GM19467 (cell line): ENCODE results near the gene CCL19.
"Not testable (repeated sequence)": the region's sequence is repeated elsewhere in the genome, so short reads cannot be mapped to it uniquely, and the experiment has no call there.

ENCODE experiments used
- ATAC-seq: cut with Tn5 transposase; IDR thresholded peaks from one replicate; pipeline ENCODE4 v1.9.1; 2021; ENCODE audit warnings: mild to moderate bottlenecking, moderate library complexity; ENCODE audit not compliant: unreplicated experiment

CCL19 gene

DNA sequence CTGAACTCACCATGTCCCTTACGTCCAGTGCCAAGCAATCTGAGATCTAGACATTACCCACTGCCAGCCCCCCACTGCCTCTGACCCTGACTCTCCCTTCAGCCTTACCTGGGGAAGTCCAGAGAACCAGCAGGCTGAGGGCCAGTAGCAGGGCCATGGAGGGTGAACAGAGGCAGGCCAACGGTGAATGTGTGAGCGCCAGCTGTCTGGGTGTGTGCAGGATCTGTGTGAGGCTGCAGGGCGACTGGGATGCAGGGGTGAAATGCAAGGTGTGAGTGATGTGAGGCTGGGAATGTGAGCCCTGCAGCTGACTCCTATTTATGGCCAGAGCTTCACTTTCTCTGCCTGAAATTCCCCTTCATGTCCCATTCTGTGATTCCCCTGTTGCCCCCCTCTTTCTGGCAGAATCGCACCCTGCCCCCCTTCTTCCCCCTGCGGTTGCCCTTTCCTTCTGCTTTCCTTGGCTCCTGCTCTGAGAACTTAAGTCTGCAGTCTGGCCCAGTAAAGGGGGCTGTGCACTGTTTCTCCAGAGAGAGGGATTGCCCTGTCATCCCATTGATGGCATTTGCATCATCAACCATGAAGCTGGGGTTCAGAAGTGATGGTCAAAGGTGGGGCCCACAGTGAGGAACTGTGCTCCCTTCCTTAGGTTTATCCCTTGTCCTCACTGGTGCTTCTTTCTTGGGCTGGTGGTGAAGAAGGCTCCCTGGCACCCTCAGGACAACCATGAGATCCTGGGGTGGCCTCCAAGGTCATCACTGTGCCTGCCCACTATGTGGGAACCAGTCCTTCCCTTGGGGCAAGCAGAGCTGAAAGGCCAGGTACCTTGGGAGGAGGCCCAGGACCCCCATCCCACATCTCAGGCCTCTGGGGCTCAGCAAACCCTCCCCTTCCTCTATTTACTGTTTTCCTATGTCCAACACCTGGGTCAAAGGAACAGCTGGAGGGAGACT is at the start of gene CCL19:
Gene CCL19 (minus strand): TSS at position 294 of the 953 bp plus-strand sequence. CDS start 137 bp downstream, at position 157.
- ATAC-seq: no peak

DNA sequence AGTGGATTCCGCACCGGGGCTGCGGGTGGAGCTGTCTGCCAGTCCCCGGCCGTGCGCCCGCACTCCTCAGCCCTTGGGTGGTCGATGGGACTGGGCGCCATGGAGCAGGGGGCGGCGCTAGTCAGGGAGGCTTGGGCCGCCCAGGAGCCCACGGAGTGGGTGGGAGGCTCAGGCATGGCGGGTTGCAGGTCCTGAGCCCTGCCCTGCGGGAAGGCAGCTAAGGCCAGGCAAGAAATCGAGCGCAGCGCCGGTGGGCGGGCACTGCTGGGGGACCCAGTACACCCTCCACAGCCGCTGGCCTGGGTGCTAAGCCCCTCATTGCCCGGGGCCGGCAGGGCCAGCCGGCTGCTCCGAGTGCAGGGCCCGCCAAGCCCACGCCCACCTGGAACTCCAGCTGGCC is 49.1 kb upstream of the CCL19 start:
- not testable (repeated sequence) for ATAC-seq

GRCh38 chr9:34737677-34738260 is 46.7 kb upstream of the CCL19 start:
- ATAC-seq: no peak

DNA sequence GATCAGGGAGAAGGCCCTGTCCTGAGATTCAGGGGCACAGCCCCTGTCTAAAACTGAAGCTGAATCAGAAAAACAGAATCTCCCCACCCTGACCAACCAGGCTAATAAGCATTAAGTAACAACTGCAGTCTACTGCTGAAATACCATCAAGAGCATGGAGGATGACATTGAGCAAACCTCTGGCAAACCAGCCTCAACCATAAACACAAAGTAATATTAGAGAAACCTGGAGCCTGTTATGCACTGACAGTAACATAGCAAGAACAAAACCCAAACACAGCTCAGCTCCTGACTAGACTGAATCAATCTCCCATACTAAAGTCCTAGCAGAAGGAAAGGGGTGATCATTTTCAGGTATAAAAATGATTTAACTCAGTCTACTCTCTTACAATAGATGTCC is 43.6 kb upstream of the CCL19 start:
- no peak for ATAC-seq

- ATAC-seq: no peak
Observed at GRCh38 chr9:34732886-34733285, 41.8 kb upstream of the CCL19 start.

DNA sequence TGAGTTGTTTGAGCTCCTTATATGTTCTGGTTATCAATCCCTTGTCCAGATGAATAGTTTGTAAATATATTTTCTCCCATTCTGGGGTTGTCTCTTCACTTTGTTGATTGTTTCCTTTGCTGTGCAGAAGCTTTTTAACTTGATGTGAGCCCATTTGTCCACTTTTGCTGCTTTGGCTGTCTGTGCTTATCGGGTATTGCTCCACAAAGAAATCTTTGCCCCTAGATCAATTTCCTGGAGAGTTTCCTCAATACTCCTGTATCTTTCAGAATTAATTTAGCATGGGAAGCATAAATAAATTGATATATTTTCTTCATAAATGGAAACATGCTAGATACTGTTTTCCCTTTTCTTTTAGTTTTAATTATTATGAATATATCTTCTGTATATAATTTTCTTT is 41.4 kb upstream of the CCL19 start:
- ATAC-seq: no peak

GRCh38 chr9:34723141-34723540 is 32.1 kb upstream of the CCL19 start:
- no peak for ATAC-seq

GRCh38 chr9:34719769-34720025 is 28.6 kb upstream of the CCL19 start:
- ATAC-seq: not testable (repeated sequence)

DNA sequence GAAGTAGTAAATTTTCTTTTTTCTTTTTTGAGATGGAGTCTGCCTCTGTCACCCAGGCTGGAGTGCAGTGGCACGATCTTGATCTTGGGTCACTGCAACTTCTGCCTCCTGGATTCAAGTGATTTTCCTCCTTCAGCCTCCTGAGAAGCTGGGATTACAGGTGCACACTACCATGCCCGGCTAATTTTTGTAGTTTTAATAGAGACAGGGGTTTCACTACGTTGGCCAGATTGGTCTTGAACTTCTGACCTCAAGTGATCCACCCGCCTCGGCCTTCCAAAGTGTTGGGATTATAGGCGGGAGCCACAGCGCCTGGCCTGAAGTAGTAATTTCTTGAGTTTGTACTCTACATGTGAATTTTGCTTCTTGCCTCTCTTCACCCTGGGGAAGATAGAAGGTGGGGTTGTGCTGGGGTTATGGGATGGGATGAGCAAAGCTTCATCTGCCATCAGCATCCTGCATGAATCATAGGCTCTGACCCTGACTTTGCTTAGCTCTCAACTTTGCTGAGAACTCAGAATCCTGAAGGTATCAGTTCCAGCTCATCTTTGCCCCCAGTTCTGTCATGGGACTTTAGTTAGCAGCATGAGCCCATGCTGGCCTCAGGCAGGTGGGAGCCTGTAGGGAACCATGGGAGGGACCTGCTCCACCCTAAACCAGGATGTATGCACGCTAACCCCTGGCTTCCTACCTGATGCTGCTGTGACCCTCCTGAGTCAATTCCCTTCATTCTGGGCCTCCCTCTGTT is 28.1 kb upstream of the CCL19 start:
- no peak for ATAC-seq

DNA sequence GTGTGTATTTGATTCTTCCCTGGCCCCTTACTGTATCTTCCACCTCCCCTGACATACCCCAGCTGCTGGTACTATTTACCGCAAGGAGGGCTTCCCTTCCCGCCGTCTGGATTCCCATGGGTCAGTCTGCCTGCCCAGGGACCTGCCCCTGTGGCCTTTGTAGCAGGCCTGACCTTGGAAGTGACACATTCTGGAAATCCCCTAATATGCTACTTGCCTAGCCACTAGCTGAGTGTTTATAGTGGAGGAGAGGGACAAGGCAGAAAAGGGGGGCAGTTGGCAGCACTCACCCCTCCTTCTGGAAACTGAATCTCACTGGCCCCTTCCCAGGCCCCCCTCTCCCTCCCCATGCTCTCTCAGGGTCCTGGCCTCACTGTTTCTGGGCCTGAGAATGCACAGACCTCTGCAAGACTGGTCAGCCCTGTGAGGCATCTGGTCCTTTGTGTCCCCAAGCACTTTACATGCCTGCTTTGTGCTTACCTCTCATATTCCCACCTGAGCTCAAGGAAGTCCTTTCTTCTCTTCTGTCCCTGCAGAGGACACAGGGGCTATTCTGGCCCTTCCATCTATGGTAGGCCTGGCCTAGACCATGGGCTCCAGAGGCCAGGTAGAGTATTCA is 27.0 kb upstream of the CCL19 start:
- no peak for ATAC-seq

- ATAC-seq: no peak
Observed at GRCh38 chr9:34716711-34717110, 25.6 kb upstream of the CCL19 start.

DNA sequence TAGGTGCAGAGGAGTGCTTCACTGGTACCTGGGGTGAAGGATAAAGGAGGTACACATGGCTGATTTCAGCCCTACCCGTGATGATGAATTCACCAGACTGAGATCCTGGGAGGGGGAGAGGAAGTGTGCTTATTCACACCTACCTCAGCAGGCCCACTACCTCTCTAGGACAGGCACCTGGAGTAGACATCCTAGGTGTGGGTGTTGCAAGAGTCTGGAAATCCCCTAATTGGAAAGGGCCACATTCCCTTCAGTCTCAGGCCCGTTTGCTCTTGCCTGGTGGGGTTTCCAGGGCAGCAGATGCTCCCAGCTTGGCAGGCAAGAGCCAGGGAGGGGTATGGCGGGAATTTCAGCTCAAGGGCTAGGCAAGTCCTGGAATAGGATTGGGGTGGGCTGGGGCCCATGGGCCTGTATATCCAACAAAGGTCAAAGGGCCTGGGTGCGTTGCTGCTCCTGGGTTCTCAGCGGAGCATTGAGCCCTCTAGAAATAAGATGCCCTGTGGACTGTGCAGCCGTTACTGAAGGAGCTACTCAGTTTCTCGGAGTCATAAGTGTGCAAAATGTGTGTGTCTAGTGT is 24.7 kb upstream of the CCL19 start:
- no peak for ATAC-seq

DNA sequence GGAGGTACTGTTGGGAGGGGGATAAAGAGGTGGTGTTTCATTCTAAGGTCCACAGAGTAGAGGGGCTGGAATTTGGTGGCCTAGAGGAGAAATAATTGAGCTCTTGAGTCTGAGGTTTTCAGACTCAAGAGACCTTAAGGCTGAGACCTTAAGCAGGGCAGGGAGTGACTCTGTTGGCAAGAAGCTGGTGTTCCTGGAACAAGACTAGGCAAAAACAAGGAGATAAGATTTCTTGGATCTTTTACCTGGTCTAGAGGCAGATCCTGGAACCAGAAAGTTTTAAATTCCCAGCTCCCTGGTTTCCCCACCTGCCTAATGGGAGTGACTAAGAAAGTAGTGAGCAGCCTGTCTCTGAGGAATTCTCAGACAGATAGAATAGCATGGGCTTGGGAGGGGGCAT is 22.9 kb upstream of the CCL19 start:
- no peak for ATAC-seq

GRCh38 chr9:34712140-34712539 is 21.1 kb upstream of the CCL19 start:
- ATAC-seq: no peak

- no peak for ATAC-seq
Observed at GRCh38 chr9:34710023-34710422, 18.9 kb upstream of the CCL19 start, which contains the start of gene CCL21. Gene CCL21 (minus strand): TSS chr9:34710136. CDS start chr9:34710066, 70 bp downstream.

DNA sequence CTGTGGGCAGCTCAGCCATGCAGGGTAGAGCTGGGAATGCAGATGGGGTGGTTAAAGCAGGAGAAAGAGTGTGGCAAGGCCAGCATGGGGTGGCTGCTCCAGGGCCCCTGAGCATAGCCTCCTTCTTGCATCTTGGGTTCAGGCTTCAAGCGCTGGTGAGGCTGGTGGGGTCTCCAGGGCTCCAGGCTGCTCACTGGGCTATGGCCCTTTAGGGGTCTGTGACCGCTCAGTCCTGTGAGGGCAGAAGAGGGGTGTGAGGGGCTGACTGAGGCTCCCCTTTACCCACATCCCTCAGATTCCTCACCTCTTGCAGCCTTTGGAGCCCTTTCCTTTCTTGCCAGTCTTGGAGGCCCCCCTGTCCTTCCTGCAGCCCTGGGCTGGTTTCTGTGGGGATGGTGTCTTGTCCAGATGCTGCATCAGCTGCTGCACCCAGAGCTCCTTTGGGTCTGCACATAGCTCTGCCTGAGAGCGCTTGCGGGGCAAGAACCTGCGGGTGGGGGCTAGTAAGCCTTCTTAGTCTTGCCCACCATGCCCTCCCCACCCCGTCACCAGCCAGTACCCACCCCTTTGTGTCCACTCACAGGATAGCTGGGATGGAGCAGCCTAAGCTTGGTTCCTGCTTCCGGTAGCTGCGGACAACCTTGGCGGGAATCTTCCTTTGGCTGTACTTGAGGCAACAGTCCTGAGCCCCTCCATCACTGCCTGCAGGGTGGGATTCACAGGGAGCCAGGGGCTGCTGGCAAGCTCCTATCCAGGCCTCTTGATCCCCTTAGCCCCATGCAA is 18.3 kb upstream of the CCL19 start:
- ATAC-seq: no peak

DNA sequence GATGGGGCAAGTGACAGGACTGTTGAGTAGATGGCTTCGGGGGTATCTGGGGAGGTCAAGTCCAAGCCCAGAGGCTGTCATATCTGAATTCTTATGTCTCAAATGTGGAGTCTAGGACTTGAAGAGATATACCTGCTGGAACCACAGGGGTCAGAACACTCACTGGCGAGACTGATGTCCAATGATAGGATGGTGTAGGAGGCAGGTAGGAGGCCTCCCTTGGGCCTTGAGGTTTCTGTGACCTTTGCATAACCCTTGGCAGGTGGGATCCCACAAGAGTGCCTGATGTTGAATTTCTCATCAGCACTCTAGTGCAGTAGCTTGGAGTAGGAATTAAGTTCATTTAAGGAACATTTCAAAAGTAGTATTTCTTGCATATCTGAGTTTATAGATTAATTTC is 16.1 kb upstream of the CCL19 start:
- no peak for ATAC-seq

DNA sequence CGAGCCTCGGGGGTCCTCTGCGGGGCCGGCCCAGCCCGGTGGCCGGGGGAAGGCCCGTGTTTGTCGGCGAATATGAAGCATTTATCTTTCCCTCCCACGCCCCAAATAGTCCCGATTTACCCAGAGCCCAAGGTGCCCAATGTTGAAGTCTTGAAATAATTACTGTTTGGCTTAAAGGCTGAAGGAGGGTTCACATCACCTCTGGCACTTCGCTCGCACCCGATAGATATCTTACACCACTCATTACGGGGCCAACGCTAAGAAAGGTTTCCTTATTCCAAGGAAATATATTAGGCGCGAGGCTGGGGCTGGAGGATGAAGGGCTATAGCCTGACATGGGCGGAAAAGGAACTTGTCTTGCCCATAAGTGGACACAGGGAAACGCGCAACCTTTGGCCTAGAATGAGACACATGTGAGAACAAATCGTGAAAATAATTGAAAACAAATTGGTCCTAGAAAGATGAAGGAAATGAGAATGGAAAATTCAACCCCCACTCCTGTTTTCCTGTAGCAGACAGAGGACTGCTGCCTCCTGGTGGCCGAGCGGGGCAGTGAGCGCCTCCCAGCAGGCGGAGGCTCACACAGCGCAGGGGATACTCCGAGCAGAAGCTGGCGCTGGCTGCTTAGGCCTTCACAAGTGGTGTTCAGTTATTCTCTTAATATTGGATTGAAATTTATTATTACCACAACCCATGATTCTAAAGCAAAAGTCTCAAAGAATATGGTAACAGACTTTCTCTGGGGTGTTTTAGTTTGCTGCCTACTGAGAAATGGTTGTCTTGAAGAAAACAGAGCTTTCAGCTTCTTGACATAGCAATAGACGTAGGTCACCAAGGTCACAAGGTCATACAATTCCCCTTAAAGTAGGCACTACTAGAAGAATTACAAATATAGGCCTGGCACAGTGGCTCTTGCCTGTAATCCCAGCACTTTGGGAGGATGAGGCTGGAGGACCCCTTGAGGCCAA is 11.0 kb upstream of the CCL19 start:
- no peak for ATAC-seq
